Measurements from ENCODE around the gene CTTN.
"Not testable (repeated sequence)": the region's sequence is repeated elsewhere in the genome, so short reads cannot be mapped to it uniquely, and the experiment has no call there.

Gene CTTN

GRCh38 chr11:70429724-70430521 lies 31.6 kb downstream of the CTTN start:
- no peak for DNase-seq

GRCh38 chr11:70430671-70431574 lies 32.6 kb downstream of the CTTN start:
- no peak for DNase-seq

GRCh38 chr11:70431611-70432010 lies 33.3 kb downstream of the CTTN start:
- DNase-seq, result no peak

- no peak for DNase-seq
Observed at GRCh38 chr11:70432065-70432464, 33.7 kb downstream of the CTTN start.

GRCh38 chr11:70432580-70432979 lies 34.3 kb downstream of the CTTN start:
- no peak for DNase-seq

- DNase-seq, result no peak
Observed at GRCh38 chr11:70433038-70433437, 34.7 kb downstream of the CTTN start.

GRCh38 chr11:70433526-70433925 lies 35.2 kb downstream of the CTTN start:
- DNase-seq, result no peak

- DNase-seq, result no peak
Observed at GRCh38 chr11:70433966-70434812, 35.9 kb downstream of the CTTN start.

GRCh38 chr11:70434813-70435278 lies 36.5 kb downstream of the CTTN start:
- no peak for DNase-seq

GRCh38 chr11:70435361-70435760 lies 37.0 kb downstream of the CTTN start:
- no peak for DNase-seq

- DNase-seq, result no peak
Observed at GRCh38 chr11:70435765-70436500, 37.6 kb downstream of the CTTN start.

GRCh38 chr11:70436501-70436860 lies 38.2 kb downstream of the CTTN start:
- no peak for DNase-seq

GRCh38 chr11:70437111-70437784 lies 38.9 kb downstream of the CTTN start:
- no peak for DNase-seq

GRCh38 chr11:70440206-70440605 lies 41.9 kb downstream of the CTTN start:
- DNase-seq, result no peak

- no peak for DNase-seq
Observed at GRCh38 chr11:70443773-70444030, 45.4 kb downstream of the CTTN start.

GRCh38 chr11:70445091-70445490 lies 46.8 kb downstream of the CTTN start:
- DNase-seq, result no peak

- no peak for DNase-seq
Observed at GRCh38 chr11:70445605-70446004, 47.3 kb downstream of the CTTN start.

- no peak for DNase-seq
Observed at GRCh38 chr11:70448983-70449567, 50.7 kb downstream of the CTTN start.

- DNase-seq, result no peak
Observed at GRCh38 chr11:70454197-70454767, 56.0 kb downstream of the CTTN start.

GRCh38 chr11:70454811-70455210 lies 56.5 kb downstream of the CTTN start:
- not testable (repeated sequence) for DNase-seq

- no peak for DNase-seq
Observed at GRCh38 chr11:70455354-70455753, 57.0 kb downstream of the CTTN start.
